Colon (tissue), 2 donors: Measurements from ENCODE around the gene CD44.

Source experiments
- FAIRE-seq: peaks from 2 replicates; lab custom pipeline; 2012; peaks lifted over from hg19 to GRCh38; lab: Jason Lieb, UNC
- donor health status: control.
- donor health status: control.

The CD44 gene

DNA sequence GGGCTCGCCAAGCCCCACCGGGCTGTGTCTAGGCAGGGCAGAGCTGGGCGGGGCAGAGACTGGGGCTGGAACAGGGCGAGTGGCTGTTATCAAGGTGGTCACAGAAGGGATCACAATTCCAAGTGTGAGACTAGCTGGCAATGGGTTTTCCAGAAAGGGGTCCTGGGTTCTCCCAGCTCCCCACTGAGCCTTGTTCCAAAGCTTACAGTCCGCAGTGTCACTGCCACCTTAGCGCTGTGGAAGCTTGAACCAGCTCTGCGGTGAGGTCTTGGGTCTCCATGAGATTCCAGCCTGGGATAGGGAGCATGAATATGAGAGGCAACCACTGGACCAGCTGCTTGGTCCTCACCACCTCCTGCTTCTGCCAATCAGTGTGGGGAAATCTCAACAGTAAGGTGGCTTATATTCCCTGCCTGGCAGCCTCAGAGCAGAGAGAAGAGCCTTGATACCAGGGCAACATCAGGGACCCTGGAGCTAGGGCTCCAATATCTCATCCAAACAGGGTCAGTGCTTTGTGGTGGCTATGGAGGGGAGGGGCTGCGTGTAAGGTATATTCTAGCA lies 831 bp downstream of the CD44 start:
- no peak for FAIRE-seq

DNA sequence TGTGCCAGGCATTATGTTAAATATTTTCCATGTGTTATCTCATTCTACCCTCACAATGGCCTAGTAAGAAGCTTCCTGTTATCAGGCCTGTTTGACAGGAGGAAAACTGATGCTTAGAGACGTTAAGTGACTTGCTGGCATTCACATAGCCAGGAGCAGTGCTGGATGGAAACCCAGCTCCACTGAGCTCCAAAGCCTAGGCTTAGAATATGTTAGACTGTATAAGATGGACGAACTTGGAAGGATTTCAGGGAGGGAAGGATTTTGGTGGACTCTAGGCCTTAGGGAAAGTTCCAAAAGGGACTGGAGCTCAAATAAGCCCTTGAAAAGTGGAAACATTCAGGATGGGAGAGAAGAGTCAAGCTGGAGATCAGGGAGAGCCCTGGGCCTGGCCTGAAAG lies 2.1 kb downstream of the CD44 start:
- FAIRE-seq = no peak

DNA sequence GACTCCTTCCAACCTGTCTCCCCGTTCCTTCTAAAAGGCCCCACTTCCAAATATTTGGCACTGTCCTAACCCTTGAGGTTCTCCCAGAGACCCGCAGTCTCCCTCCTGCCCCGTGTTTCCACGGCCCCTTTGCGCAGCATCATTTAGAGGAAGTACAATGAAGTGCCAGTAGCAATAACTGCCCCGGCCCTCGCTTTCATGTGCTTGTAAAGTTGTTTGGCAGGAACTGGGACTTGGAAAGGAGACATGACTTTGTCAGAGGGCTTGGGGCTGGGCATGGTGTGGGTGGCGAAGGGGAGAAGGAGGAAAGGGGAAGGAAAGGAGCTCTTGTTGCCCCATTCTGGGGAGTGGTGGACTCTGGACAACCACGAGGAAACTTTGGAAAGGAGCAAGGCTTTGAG lies 2.6 kb downstream of the CD44 start:
- no peak for FAIRE-seq

- FAIRE-seq = no peak
Observed at GRCh38 chr11:35142481-35143075, 3.6 kb downstream of the CD44 start.

DNA sequence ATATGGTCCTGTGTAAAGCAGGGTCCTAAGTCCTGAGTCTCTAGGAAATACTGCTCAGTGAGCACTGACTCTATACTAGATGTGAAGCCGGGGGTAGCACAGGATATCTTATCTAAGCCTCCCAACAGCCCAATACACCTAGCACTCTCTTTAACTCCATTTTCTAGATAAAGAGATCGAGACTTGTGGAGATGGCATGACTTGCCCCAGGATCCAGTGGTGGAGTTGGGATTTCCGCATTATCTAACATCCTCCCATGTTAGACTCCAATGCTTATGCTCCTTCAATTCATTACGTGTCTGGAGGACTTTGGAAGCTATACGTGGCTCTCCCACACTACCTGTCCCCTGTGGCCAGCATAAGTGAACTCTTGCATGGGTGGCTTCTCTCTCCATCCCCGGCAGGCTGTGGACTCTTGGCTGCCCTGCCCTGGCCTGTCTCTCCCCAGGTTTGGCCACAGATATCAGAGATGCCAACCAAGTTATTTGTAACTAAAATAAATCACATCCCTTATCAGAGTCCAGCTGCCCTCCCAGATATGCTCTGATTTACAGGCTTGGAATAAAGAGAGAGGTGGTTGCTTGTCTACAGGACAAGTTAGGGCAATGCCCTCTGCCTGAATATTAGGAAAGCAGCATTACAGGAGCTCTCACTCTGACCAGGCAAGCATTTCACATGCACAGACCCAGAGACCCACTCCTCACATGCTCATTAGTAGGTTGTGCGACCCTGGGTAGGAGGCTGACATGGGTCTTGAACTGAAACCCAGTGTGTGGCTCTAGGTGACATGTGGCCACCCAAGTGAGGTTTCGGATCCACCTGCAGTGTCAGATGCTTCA lies 4.5 kb downstream of the CD44 start:
- FAIRE-seq = no peak

DNA sequence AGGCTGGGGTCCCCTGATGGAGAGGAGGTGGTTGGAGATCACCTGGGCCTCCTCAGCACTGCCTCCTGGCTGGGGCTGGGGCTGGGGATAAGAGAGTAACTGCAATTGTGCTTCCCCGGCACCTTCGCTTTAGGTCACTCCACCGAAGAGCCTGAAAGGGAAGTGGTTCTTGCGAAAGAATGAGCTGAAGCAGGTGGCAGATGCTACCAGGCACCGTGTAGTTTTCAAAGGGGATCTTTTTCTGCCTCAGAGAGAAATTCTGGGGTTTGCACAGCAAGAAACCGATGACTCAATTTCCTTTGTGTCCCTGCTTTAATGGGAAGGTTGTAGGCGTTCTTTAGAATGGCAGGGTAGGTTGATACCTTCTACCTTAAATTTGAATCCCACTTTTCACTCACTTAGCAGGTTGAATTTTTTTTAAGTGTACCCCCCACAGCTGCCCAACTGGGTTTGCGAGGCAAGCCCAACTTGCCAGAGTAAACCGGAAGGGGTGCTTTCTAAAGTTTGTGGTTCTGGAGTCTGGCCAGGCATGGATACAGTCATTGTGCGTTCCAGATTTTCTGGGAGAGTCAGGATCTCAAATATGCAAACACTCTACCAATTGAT lies 5.3 kb downstream of the CD44 start:
- FAIRE-seq = no peak

- no peak for FAIRE-seq
Observed at GRCh38 chr11:35144806-35145205, 5.8 kb downstream of the CD44 start.

GRCh38 chr11:35145271-35145670 lies 6.3 kb downstream of the CD44 start:
- no peak for FAIRE-seq

GRCh38 chr11:35146074-35146521 lies 7.1 kb downstream of the CD44 start:
- no peak for FAIRE-seq

GRCh38 chr11:35146711-35147110 lies 7.7 kb downstream of the CD44 start:
- FAIRE-seq = no peak

GRCh38 chr11:35147235-35147634 lies 8.3 kb downstream of the CD44 start:
- FAIRE-seq = no peak

DNA sequence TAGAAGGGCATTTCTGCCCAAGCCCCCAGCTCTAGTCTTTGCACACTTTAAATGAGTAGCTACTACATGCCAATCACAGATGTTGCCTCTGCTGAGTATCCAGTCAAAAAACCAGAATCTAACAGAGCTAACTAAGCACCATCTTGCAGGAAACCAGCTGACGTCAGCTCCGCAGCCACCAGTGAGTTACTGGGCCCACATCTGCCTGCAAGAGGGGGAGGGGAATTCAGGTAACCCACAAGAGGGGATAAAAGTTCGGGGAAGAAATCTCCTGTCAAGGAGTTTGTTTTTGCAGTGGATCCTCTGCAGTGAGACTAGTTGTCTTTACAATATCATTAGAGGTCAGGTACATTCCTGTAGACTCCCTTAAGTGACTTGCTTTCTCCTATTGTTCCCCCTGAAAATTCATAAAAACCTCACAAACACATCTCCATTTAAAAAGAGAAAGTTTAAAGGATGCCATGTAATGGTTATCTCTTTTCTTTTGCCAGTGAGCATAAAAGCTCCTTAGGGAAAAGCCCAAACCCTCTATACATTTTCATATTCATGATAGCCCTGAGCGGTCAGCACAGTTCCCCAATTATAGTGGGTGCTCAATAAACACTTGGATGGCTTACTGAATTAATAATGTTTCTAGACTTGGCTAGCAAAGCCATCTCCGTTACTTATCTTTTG lies 9.3 kb downstream of the CD44 start:
- no peak for FAIRE-seq

- no peak for FAIRE-seq
Observed at GRCh38 chr11:35150454-35150853, 11.5 kb downstream of the CD44 start.

- FAIRE-seq = no peak
Observed at GRCh38 chr11:35151241-35151640, 12.3 kb downstream of the CD44 start.

- no peak for FAIRE-seq
Observed at GRCh38 chr11:35151683-35152280, 12.8 kb downstream of the CD44 start.

DNA sequence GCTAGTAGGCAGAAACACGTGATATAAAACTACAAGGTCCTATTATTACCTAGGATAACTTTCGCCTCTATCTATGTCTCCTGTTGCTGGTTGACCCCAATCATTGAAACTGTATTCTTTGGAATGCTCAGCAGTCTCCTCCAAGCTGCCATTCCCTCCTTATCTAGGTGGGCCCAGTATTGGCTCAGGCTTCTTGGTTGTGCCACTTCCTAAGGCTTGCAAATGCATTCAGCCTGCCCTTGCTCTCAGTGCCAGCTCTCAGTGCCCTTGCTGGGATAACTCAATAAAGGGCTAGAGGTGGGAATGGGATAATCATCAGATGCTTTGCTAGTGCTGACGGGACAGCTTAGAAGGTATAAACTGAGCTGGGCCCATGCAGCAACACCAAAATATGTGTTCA lies 13.6 kb downstream of the CD44 start:
- FAIRE-seq = no peak

- FAIRE-seq = no peak
Observed at GRCh38 chr11:35153280-35153679, 14.3 kb downstream of the CD44 start.

DNA sequence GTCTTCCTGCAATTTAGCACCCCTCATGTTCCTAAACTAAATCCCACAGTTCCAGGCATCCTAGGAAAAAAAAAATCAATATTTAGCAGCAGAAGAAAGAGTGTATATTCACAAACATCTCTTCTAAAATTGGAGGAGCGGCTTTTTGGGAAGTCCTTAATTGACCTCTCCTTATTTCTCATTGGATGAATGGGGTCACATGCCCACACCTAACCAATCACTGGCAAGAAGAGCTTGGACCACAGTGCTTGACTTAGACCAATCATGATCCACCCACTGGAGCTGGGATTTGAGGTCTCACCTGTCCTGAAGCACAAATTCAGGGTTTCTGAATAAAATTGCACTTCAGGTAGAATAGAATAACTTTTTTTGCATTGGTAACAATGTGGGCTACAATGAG lies 16.0 kb downstream of the CD44 start:
- no peak for FAIRE-seq

DNA sequence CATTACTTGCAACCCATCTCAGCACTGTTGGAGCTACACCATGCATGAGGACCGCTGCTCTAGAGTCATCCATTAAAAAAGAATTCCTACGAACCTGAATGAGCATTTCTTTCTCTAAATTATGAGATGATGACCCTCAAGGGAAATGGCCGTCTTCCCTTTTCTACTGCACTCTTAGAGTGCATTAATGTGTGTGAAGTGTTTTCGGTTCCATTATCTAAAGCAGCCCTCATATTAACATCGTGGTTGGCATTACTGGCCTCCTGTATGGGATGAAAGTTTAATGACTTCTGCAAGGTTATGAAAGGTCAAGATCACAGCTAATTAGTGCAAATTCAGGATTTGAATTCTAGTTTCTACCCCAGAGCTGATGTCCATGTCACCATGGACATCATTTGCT lies 16.7 kb downstream of the CD44 start:
- FAIRE-seq = no peak

DNA sequence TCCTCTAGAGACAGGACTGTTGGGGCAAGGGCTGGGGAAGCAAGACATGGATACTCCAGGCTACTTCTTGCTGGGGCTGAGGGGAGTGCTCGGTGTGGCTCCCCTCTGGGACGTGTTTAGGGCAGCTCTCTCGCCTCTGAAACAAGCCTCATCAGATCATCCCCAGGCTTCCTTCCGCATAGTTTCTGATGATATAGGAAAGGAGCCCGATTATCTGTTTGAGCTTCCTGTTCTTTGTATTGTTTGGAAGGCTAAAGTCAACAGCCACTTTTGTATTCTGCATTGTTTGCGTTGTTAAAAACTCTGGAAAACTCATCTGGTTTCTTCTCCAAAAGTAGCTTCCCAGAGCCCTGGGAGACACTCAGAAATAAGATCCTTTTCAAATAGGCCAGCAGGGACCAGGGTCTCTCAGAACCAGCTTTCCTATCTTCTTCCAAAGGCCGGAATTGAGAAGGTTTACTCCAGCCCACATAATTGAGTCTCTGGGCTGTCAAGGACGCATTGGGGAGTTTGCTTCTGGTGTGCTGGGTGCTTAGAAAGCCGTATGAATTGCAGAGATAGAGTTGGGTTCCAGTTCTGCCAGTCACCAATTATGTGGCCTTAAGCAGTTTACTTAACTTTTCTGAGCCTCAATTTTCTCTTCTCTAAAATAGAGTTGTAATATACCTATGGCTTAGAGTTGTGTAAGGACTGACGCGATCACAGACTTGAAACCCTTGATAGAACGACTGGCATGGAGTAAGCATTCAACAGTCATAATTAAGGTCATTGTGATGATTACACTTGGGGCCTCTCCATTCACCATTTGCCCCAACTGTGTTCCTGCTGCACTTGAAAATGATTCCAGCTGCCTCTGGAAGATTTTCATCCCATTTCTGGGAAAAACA lies 19.1 kb downstream of the CD44 start:
- no peak for FAIRE-seq
